Hematopoietic multipotent progenitor cell treated with erythropoietin and hydrocortisone succinate and interleukin-3 and kit ligand, for 8 days (in vitro differentiated cells): ENCODE results near the gene TMEM151A.

ENCODE experiments used
- DNase-seq: peaks from one replicate; pipeline ENCODE4 v3.0.0-alpha.2; 2015

The TMEM151A gene

DNA sequence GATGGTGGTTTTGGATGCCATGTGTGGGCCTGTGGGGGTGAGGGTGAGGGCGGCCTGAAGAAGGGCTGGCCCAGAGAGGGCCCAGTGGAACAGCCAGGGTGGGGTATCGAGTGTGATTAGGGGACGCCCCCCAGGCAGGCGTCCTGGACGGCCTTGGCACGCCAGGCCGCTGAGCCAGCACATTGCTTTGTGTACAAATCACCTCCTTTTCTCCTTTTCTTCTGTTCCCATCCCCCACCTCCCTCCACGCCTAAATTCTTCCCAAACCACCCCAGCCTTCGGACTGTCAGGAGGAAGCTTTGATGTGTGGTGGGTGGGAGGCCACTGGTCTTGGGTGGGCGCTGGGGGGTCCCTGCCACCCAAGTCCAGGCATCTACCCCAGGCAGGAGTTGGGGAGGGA is 33.0 kb downstream of the TMEM151A start:
- DNase-seq, result no peak

DNA sequence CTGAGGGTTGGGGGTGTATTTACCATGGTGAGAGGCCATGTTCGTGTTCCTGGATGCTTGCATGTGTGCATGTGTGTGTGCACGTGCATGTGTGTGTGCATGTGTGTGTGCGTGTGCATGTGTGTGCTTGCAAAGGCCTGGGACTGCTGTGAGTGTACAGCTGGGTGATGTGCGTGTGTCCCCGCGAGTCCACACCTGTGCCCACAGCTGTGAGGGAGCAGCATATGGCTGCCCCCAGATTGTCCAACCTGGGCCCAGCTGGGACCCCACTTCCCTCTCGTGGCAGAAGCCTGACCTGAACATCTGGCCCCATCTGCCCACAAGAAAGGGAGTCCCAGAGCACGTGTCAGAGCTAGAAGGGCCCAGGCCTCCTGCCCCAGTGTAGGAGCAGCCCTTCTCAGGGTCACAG is 33.6 kb downstream of the TMEM151A start:
- DNase-seq, result no peak

DNA sequence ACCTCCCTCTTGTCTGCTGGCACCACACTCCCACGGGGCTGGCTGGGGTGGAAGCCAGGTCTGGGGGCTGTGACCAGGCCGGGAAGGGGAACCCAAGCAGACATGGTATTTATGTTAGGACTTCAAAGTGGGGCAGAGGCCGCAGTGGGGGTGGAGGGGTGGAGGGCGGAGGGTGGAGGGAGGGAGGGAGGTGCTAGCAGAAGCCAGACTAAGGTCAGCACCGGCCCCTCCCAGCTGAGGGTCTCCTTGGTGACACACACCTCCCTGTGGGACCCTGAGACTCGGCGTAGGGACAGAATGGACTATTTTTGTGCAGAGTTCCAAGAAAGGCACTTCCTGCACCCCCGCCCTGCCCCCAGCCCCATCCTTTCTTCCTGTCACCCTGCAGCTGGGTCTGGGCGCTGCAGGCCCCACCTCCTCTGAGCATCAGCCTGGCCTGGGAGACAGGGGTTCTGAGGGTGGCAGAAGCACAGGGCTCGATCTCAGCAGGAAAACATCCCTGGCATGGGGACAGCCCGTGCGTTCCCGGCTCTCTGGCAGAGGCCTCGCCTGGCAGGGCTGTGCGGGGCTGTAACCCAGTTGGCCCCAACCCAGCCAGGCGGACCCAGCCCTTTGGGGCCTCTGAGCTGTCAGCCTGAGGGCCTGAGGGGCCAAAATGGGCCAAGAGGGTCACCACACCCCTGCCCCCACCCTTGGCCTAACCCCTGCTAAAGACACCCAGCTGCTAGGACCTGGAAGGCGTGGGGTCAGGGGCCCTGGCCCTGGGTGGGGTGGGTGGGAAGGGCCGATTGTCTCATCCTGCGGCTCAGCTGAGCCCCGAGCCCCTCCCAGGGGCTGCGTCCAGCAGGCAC is 34.8 kb downstream of the TMEM151A start:
- DNase-seq, result no peak

DNA sequence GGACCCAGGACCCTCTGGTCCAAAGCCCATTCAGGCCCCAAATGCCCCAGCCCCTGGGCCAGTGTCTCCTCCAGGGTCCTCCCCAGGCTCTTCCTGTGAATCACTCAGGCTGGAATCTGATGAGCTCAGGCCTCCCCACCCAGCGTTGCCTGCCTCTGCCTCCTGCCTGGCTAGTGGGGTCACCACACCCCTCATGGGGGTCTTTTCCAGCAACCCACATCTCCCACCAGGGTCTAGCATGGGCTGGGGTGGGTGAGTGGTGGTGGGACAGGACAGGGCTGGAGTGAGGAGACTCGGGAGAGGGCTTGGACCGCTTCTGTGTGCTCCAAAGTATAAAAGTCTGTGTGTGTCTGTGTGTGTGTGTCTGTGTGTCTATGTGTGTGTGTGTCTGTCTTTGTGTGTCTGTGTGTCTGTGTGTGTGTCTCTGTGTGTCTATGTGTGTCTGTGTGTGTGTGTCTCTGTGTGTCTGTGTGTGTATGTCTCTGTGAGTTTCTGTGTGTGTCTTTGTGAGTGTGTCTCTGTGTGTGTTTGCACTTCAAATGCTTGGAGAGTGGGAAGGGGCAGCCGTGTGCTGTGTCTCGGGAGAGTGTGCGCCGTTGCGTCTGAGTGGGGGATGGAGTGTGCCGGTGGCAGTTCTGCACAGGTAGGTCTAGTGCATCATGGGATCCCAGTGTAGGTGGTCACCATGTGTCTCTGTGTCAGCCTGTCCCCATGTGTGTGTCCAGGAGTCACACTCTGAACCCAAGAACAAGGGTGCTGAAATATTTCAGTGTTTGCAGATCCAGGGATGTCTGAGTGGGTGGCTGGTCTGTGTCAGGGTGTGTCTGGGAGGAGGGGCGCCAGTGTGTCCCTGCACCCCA is 35.7 kb downstream of the TMEM151A start:
- DNase-seq, result no peak

DNA sequence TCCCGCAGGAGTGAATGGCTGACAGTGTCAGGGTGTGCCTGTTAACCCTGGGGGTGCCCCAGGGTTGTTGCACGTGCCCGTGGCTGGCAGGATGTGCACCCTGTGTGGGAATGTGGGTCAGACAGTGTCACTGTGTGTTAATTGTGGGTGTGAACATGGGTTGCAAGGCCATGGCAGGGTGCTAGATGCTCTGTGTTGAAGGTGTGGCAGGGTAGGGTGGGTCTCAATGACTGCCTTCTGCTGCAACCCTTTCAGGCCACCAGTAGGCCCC is 36.3 kb downstream of the TMEM151A start:
- DNase-seq, result no peak

DNA sequence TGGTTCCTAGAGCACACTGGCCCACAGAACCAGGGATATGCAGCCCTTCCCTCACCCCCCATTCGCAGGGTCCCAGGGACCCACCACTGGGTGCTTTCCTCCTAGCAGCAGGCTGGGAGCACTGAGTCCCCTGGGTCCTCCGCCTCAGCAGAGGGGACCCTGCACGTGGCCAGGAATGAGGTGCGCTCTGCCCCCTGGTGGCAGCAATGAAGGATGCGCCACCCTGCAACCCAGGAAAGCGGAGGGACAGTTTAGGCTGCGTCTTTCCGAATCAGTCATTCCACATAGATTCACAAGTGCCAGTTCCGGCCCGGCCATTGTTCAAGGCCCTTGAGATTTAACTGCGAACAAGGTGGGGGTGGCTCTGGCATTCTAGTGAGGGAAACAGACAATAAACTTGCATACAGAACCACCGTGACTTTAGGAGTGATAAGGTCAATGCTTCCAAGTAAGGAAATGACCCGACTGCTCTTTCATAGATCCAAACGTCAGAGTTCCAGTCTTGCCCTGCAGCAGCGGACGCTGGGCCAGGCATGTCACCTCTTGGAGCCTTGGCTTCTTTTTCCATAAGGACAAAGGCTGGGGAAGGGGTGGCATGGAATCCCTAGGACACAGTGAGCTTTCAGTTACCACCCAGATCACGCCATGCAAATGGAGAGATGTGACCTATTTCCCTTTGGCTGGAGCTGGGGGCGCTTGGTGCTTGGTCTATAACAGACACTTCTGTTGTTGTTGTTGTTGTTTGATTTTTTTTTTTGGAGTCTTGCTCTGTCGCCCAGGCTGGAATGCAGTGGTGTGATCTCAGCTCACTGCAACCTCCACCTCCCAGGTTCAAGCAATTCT is 36.8 kb downstream of the TMEM151A start:
- DNase-seq, result peak; percentile 79

DNA sequence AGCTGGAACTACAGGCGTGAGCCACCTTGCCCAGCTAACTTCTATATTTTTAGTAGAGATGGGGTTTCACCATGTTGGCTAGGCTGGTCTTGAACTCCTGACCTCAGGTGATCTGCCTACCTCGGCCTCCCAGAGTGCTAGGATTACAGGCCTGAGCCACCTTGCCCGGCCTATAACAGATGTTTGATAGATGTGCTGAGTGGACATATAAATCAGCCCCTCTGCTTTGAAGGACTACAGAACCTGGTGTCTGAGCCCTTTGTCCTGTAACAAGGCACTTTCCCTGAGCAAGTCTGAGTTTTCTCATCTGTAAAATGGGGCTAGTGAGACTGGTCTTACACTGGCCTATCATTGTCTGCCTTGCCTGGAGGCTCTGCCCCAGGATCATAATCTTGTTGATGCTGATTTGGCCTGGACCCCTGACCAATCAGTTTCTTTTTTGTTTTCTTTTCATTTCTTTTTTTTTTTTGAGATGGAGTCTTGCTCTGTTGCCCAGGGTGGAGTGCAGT is 37.5 kb downstream of the TMEM151A start:
- no peak for DNase-seq

DNA sequence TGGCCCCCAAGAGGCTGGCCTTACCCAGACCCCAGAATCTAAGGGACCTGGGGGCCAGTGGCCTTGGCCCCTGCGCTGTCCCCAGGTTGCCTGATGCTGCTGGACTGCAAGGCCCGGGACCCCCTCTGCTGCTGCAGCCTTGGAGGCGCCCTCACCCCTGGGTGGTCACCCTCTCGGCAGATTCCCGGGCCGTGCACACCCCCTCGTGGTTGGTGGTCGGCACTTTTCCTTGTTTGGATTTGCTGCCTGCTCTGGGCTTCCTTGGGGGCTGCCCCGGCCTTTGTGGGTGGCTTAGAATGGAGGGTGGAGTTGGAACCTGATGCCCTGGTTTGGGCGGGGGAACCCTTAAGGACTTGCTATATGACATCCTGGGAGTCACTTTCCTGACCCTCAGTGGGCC is 39.2 kb downstream of the TMEM151A start:
- no peak for DNase-seq

DNA sequence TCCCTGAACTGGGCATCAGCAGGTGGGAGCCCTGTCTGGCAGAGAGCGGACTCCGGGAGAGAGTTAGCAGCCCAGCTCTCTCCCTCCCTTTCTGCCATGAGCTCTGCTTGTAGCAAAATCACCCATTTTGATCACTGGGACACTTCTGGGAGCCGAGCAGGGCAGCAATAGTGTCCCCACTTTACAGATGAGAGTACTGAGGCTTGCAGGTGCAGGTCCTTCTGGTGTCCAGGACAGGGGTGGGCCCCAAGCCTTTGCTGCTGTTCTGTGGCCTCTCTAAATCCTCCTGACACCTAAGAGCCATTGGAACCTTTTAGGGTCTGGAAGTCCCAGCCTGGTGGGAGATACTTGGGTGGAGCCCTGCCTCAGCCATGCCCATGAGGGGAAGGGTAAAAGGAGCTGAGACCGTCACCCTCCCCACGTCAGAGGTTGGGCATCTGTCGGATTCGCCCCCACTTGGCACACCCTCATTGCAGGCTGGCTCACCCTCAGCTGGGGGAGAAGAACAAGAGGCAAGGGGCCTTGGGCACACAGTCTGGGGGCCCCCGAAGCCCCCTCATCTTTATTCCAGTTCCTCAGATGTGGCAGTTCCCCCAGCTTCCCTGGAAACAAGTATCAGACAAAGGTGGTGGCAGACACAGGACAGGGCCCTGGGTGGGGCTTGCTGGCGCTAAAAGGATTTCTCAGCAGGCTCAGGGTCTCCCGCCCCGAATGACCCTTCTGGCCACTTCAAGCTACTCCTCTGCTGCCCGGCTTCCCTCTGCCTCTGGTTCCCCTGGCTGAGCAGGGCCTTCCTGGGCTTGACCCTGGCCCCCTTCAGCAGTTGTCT is 40.1 kb downstream of the TMEM151A start:
- no peak for DNase-seq

DNA sequence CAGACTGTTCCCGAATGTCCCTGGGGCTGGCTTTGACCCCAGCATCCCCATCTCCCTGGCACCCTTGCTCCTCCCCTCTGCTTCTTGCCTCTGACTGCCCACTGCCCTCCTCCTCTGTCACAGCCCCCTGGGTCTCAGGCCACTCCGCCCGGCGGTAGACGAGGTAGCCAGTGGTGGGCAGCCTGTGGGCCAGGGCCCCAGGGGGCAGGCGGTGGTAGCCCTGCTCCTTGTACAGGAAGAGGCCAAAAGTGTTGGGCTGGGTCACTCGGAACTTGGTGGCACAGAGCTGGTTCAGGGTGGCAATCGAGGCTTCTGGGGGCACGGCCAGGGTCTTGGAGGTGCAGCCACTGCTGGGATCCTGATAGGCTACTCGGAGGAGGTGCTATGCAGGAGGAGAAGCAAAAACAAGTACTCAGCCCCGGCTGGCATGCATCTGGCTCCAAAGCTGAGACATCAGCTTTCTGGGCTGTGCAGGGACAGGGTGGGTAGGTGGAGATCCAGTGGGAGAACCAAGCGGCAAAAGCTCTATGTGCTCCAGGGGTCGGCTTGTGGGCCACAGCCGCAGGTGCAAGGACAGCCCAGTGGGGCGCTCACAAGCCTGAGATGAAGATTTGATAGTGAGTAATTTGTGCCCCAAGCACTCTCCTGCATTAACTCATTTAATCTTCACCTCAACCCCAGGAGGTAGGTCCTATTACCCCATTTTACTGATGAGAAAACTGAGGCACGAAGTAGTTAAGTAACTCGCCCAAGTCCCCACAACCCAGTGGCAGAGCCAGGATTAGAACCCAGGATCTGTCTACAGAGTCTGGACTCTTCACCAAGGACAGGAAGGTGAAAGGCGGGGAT is 40.9 kb downstream of the TMEM151A start:
- DNase-seq, result no peak

DNA sequence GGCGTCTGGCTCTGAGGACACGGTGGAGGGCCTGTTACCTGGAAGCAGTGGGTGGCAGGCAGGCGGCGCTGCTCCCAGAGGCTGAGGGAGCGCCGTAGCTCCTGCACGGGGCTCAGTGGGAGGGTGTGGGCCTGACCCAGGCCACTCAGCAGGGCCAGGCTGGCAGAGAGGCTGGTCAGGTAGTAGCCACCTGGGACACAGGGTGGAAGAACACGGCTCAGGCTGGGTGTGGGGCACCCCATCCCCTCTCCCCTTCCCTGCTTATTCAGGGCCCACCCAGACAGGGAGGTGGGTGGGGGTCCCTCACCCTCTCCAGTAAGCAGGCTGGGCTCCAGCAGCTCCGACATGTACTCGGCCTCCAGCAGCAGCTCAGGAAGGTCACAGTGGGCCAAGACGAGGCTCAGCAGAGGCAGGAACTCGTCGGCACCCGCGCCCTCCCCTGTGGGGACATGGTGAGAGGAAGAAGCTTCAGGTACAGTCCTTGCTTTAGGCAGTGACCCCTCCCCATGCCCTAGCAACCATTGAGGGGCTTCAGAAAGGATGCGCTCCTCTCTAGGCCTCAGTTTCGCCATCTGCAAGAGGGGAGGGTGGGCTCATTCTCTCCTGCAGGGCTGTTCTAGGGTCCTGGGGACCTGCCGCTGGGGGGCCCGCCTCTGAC is 41.7 kb downstream of the TMEM151A start:
- DNase-seq, result no peak

DNA sequence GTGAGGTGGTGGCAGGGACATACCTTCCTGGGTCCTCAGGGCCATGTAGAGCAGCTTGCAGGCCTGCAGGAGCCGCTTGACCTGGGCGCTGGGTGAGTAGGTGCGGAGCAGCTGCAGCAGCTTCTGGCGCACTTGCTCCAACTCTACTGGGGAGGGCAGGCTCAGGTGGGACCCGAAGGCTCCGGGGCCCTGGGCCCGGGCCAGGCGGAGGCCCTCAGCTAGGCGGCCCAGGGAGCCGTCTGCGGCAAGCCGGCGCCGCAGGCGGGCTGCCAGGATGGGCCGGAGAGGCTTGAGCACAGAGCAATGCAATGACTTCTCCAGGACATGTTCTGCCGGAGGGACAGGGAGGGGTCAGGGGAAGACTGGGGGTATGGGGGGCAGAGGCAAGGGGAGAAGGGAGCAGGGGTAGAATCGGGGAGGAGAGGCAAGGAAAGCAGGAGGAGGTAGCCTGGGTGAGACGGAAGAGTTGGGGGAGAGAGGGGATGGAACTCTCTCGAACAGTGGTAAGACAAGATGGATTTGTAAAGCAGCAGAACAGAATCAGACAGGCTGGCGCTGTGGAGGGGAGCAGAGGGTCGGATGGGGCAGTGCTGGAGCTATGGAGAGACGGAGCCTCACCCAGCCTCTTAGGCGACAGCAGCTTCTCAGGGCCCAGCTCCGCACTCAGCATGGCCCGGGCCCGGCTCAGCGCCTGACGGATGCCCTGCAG is 42.4 kb downstream of the TMEM151A start:
- no peak for DNase-seq

DNA sequence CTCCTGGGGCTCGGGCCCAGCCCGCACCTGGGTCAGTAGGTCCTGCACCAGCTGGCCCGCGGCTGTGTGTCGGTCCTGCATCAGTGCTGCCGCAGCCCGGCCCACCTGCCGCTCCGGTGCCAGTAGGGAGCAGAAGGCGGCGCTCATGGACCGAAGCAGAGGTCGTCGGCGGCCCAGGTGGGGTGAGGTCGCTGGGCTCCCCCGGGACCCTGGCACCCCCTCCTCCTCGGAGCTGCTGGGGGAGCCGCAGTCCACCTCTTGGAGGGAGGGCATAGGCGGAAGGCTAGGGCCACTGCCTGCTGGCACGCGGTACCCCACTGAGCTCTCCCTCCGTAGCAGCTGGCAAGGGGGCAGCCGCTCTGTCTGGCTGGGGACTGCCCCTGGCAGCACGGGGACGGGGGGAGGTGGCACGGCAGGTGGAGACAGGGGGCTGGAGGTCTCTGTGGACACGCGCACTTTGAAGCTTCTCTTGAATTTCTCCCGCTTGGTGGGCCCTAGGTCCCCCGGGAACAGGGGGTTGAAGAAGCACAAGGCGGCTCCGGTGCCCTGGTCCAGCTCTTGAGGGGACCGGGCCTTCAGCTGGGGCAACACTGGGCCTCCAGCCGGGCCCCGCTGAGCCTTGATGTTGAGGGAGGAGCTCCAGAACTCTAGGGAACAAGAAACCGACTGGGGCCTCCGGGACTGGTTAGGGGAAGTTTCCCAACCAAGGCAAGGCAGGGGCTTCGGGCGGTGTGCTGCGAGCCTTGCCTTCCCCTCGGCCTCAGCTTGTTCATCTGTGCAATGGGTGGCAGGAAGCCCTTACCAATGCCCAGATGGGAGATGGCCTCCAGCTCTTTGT is 43.1 kb downstream of the TMEM151A start:
- no peak for DNase-seq

DNA sequence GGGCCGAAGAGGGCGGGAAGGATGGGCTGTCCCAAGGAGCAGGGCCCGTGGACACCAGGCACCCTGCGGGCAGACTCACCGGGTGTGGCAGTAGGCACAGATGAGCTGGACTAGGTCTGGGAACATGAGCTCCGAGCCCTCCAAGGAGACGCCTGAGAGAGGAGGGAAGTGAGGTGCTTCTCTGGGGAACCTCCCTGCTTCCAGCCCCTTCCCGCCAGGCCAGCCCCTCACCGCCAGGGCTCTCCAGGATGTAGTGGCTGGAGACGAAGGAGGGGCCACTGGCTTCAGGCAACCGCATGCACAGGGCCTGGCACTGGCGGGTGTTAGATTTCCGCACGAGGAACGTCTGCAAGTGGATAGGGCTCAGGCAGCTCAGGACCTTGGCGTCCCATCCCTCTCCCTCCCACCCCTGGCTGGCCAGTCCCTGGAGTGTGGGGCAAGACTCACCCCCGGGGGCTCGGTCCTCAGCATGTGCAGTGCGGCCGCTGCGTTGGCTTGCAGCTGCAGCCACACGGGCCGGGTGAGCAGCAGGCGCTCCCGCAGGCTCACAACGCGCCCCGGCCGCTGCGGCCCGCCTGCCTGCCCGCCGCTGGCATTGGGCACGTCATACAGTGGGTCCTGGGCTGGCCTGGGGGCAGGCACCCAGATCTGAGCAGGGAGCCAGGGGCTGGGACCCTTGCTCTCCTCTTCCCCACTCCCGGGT is 44.0 kb downstream of the TMEM151A start:
- no peak for DNase-seq

DNA sequence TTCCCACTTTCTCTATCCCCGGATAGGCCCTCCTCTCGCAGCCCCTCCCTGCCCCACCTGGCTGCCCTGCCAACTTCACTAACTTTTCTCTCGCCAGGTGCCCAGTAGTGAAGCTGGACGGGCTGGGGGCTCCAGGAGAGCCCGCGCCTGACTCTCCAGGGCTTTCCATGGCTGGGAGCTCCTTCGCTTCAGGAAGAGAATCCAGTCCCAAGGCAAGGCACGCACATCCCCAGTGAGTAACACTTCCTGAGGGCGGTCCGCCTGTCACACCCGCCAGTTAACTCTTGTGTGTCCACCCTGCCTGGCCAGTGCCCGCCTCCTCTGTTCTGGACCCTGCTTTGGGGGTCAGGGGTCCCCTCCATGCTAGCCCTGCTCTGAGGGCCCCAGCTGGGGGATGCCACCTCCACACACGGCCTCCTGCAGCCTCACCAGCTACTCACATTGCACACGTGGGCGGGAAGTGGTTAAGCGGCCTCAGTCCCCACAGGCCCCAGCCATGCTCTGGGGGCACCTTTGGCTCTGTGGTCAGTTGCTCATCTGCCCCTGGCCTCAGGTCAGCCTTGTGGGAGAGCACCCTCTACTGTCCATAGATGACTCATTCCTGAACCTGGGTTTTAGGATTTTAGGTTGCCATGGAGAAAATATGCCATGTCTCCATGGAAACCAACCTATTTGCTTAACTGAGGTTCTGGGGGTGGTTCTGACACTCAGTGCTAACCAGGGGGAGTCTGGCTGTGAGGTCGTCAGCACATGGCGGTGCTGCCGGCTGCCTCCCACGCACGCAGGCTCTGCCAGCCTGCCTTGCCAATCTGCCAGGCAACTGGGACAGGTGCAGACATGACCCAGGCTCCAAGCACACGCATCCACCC is 44.8 kb downstream of the TMEM151A start, which contains the start of gene RIN1:
Gene RIN1, minus strand, starts transcription at position 201 of the 869 bp plus-strand sequence. Its CDS starts 32 bp downstream, at position 169.
- peak; percentile 49 for DNase-seq

DNA sequence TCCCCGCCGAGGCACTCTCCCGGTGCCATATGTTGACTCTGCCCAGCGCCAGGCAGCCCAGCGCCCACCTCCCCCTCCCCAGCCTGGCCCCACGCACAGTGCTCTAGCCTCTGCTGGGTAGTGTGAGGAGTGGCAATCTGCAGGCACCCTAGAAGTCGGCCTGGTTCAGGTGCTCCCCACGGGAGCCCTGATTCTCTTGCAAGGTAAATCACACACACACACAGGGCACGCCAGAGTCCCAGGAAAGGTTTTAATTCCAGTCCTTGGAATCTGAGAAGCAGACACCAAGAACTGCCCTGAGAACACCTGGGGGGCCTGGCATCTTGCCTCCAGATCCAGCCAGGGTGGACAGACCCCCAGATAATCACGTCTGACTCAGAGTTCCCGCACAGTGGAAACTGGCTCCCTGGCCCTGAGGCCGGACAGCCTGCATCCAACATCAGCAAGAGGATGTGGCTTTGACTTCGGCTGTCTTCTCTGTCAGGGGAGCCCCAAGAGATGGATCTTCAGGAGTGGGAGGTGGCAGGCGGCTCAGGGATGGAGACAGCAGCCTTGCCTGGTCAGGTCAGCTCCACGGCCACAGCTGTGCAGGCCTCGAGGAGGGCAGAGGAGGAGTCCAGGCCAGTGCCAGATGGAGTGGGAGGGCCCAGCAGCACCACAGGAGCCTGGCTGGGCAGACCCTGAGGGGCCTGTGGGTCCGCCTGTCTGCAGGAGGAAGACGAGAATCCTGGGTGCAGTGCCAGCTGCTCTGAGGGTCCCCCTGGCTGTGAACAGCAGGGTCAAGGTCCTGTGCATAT is 45.6 kb downstream of the TMEM151A start:
- no peak for DNase-seq
